ENCODE measurements around the gene ALG6. TPM values are rescaled to one million over a fixed set of nuclear protein-coding genes. Genes with fewer than 3 reads are reported as not detected.
A peak's percentile ranks its signal among the peaks of the same experiment; 100 is the strongest.

ALG6 gene
- total RNA-seq, 2 donors from 2014 or later: 1.8 to 8.3 TPM

DNA sequence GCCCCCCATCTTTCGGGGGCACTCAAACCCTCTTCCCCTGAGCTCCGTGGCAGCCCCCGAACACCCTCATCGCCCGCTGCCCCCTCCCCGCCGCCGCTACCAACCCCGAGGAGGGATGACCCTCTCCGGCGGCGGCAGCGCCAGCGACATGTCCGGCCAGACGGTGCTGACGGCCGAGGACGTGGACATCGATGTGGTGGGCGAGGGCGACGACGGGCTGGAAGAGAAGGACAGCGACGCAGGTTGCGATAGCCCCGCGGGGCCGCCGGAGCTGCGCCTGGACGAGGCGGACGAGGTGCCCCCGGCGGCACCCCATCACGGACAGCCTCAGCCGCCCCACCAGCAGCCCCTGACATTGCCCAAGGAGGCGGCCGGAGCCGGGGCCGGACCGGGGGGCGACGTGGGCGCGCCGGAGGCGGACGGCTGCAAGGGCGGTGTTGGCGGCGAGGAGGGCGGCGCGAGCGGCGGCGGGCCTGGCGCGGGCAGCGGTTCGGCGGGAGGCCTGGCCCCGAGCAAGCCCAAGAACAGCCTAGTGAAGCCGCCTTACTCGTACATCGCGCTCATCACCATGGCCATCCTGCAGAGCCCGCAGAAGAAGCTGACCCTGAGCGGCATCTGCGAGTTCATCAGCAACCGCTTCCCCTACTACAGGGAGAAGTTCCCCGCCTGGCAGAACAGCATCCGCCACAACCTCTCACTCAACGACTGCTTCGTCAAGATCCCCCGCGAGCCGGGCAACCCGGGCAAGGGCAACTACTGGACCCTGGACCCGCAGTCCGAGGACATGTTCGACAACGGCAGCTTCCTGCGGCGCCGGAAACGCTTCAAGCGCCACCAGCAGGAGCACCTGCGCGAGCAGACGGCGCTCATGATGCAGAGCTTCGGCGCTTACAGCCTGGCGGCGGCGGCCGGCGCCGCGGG lies 44.2 kb upstream of the ALG6 start:
- Histone ChIP-seq H3K27ac (no peak overlapping the region), H3K27me3 (replicated peaks; ENCODE audit: insufficient read depth) (peaks cover 63% of the 10 kb centered on the region), H3K4me3 (peak overlapping the region; percentile 77), H3K36me3 (no peaks in the 10 kb centered on the region), H3K9me3 (no peaks in the 10 kb centered on the region), H3K4me1 (ENCODE audit: control insufficient read depth in 1 of 2, low read depth in 2 of 2) (peaks cover 3 to 33% of the 10 kb centered on the region in 2 donors)
- DNase-seq (ENCODE audit: low spot score) (no peak), ATAC-seq (ENCODE audit: insufficient number of reproducible peaks, low FRiP score, low read depth) (no peak)
- TF ChIP-seq CTCF (IDR thresholded peaks at IDR 0.05): no peak

DNA sequence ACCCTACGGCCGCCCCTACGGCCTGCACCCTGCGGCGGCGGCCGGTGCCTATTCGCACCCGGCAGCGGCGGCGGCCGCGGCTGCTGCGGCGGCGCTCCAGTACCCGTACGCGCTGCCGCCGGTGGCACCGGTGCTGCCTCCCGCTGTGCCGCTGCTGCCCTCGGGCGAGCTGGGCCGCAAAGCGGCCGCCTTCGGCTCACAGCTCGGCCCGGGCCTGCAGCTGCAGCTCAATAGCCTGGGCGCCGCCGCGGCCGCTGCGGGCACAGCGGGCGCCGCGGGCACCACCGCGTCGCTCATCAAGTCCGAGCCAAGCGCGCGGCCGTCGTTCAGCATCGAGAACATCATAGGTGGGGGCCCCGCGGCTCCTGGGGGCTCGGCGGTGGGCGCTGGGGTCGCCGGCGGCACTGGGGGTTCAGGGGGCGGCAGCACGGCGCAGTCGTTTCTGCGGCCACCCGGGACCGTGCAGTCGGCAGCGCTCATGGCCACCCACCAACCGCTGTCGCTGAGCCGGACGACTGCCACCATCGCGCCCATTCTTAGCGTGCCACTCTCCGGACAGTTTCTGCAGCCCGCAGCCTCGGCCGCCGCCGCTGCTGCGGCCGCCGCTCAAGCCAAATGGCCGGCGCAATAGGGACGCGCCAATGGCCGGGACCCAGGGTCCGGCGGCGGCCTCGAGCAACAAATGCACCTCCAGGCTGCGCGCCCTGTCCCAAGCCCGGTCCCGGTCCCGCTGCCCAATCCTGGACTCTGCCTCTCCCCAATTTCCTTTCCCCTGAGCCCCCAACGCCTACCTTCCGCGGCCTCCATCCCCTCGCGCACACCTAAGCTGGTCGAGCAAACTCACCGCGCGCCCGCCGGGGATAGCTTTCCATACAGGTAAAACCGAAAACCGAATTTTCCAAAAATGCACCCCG lies 43.3 kb upstream of the ALG6 start:
- Histone ChIP-seq H3K27me3 (replicated peaks; ENCODE audit: insufficient read depth) (peaks cover 63% of the 10 kb centered on the region), H3K27ac (no peak overlapping the region), H3K9me3 (no peaks in the 10 kb centered on the region), H3K36me3 (no peaks in the 10 kb centered on the region), H3K4me1 (ENCODE audit: control insufficient read depth in 1 of 2, low read depth in 2 of 2) (peaks cover 3 to 33% of the 10 kb centered on the region in 2 donors), H3K4me3 (peak overlapping the region; percentile 77)
- no peak for ATAC-seq (ENCODE audit: insufficient number of reproducible peaks, low FRiP score, low read depth)
- no peak for DNase-seq (ENCODE audit: low spot score)
- no peak for TF ChIP-seq CTCF (IDR thresholded peaks at IDR 0.05)

DNA sequence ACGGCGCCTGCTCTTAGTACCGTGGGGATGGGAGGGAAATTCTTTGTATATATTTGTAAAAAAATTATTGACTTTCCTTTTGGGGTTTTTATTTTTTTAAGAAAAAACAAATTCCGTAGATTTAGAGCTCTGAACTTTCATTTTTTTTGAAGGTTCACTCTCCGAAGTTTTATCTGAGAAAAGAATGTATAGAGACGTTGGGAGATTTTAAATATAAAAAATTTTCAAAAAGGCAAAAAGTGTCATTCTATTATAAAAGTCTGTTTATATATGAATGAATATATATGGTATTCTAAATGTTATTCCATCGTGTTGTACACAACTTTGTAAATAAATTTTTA lies 42.7 kb upstream of the ALG6 start:
- Histone ChIP-seq H3K27ac (no peak overlapping the region), H3K4me1 (ENCODE audit: control insufficient read depth in 1 of 2, low read depth in 2 of 2) (peaks cover 3 to 37% of the 10 kb centered on the region in 2 donors), H3K27me3 (replicated peaks; ENCODE audit: insufficient read depth) (peaks cover 59% of the 10 kb centered on the region), H3K36me3 (no peaks in the 10 kb centered on the region), H3K9me3 (no peaks in the 10 kb centered on the region), H3K4me3 (no peak overlapping the region)
- ATAC-seq (ENCODE audit: insufficient number of reproducible peaks, low FRiP score, low read depth) (no peak), DNase-seq (ENCODE audit: low spot score) (no peak)
- TF ChIP-seq CTCF (IDR thresholded peaks at IDR 0.05): no peak

DNA sequence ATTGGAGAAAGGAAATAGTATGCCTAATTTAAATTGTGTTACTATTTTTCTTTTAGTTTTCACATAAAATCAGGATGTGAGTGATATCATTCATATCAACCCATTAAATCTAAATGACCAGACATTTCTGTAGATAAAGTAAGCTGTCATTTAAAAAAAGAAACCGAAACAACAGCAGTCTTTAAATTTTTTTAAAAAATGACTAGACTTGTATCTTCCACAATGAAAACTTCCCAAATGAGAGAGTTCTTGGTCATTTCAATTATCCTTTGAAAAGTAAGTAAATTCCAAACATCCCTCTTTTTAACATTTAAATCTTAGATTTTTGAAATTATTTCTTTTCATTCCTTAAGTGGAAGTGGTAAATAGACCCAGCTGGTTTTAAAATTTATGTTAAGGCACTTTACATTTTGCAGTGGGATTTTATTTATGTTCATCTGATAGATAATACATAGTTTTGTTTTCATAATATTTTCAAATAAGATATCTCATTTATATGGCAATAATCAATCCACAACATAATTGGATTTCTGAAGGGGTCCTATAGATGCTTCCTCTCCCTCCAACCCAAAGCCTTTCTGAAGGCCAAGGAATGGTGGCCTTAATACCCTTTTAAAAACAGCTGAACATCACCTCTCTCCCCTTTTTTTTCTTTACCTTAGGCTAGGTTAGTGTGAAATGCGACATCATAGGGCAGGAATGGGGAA lies 42.0 kb upstream of the ALG6 start:
- Histone ChIP-seq H3K27ac (no peak overlapping the region), H3K4me1 (ENCODE audit: control insufficient read depth in 1 of 2, low read depth in 2 of 2) (peaks cover 3 to 41% of the 10 kb centered on the region in 2 donors), H3K36me3 (no peaks in the 10 kb centered on the region), H3K9me3 (no peaks in the 10 kb centered on the region), H3K27me3 (replicated peaks; ENCODE audit: insufficient read depth) (peaks cover 54% of the 10 kb centered on the region), H3K4me3 (no peak overlapping the region)
- DNase-seq (ENCODE audit: low spot score) (no peak), ATAC-seq (ENCODE audit: insufficient number of reproducible peaks, low FRiP score, low read depth) (no peak)
- TF ChIP-seq CTCF (IDR thresholded peaks at IDR 0.05): no peak

Measured in thoracic aorta (tissue), 2 donors.